Stimulated activated CD4-positive, alpha-beta T cell treated with anti-CD3 and anti-CD28 coated beads, TNF-alpha, amount 100 ng/mL, for 1 hour (primary cell): ENCODE data around the gene NR3C2.

Experiments
- DNase-seq, 3 donors: peaks; one replicate each; pipeline ENCODE4 v3.0.0-alpha.2; 2020; ENCODE audit warnings: low read depth in 3 of 3, low spot score in 1 of 3

NR3C2 gene

DNA sequence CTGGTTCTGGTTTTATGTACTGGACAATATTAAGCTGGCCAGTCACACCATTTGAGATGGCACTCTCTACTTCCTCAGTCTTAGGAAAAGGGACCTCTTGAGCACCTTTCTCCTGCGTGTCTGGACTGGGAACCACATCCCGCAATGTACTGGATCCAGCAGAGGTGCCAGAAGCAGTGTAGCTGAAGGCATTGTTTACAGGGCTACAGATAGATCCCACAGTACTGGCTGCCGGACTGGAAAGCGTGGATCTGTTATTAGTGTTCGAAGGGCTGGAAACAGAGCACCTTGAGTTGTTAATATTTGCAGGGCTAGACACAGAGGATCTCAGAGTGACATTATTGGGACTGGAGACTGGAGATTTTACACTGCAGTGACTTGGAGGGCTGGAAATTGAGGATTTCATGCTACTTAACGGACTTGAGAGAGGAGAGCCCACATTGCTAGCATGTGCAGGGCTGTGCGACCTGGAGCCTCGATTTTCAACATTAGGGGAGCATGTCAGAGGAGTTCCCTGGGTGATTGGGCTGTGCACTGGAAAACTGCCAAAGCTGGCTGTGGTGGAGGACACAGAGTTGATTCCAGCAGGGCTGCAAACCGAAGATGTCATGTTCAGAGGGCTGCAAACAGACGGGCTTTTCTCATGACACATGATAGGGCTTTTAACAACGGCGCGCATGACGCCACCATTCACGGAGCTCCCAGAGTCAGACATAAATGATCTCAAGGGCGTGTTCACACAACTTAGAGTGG is 6.4 kb downstream of the NR3C2 start:
- no peak for DNase-seq

DNA sequence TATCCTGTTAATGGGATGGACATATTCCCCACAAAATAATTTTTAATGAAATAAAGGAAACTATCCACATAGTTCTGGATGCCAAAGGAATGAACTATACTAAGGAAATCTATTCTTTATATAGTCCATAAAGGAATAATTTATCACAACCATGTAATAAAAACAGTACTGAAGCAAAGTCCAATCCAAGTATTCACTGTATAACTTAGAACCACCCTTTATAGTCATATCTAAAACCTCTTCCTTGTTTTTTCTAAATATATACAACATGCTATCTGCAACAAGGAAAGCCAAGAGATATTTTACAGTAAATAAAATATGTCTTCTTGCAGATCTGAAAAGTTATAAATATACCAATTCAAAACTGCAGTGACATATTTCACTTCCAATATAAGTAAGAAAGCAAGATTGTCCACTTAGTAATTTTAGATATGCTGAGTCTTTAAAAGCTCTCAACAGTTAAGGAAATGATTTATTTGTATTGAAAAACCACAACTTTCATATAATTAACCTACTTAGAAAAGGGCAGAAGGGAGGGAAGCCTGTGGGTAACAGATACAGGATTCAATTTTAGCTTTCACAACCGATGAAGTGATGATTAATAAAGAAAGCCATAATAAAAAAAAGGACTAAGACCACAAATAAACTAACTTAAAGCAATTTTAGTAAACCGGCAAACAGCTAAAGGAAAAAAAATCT is 8.0 kb downstream of the NR3C2 start:
- DNase-seq = no peak

DNA sequence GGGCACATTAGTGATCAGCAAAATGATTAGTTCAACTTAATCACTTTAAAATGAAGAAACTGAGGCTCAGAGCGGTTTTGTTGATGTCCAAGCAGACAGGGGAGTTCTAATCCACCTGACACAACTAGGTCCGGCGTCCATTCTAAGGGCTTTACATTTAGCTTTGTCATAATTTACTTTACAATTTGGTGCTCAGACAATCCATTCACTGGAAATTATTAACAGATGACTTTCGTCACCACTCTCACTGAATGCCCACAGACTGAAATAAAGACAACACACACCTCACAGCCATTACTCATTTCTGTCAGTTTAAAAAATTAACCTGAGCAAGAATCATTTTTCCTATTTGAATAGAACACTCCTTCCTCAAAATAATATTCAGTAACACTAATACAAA is 10.8 kb downstream of the NR3C2 start:
- no peak for DNase-seq

DNA sequence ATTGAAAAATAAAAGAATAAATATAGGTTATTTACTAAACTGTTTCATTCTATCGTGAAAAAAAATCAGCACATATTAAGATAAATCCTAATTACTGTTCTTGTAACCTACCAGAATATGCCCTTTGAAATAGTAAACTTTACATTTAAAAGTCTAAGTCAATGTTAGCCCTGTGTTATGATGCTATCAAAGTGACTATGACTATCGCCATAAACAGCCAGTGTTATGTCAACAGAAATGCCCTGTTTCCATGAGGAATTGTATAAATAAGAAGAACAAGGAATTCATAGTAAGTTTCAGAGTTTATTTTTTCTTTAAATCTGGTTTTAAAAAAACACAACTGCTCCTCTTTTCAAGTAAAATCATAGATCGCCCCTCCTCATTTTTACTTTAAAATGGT is 11.4 kb downstream of the NR3C2 start:
- DNase-seq = no peak

DNA sequence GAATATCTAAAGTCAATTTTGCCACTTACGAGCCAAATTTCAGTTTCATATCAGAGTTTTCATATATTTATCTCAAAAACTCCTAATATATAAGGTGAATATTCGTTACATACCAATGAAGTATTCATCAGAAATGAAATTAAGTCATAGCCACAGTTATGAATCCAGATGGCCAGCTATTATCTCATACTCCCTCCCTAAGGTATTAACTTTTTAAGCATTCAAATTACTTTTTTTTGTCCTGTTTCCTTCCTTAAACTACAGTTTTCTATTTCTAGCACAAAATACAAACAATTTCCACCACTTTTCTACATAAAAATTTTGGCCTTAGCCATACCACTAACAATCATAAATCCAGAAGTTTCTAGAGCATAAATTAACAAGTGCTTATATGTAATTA is 13.0 kb downstream of the NR3C2 start:
- DNase-seq = no peak

DNA sequence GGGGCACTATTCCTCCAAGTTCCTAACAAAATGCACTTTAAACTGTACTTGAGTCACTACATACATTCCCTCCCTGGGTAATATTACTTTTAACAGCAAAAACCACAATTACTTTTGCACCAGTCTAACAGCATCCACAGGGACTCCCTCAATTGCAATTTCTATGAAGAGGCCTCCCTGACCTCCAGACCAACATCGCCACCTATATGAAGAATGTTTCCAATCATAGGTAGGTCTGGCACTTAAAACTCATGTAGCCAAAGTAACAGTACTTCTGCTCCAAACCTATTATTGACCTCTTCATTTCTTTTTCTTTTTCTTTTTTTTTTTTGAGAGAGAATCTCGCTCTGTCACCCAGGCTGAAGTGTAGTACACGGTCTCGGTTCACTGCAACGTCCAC is 15.6 kb downstream of the NR3C2 start:
- DNase-seq = no peak

DNA sequence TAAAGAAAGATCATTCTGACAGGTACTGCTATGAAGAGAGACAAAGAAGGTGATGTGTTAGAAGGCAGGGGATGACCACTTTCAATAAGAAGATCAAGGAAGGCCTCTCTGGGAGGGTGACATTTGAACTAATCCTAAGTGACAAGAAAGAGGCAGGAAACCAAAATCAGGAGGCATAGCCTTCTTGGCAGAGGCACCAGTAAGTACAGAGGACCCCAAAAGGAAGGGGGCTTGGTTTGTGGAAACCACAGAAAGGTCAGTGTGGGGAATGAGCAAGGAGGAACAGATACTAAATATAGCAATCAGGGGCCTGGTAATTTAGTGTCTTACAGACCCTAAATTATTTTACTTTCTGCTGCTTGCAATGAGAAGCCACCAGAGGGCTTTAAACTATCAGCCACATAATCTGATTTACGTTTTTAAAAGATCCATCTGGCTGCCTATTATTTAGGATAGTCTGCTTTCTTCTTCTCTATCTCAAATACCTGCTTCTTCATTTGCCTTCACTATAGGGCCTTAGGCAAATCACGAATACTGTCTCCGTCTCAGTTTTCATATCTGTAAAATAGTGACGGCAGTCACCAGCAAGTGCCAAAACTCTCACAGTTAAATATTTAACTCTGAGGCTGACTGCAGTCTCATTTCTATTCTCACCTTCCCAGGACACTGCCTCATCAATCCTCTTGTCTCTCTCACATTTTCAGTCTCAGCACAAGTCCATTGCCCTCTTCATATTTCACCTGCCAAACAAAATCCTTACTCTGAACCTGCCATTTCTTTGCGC is 16.7 kb downstream of the NR3C2 start:
- no peak for DNase-seq

DNA sequence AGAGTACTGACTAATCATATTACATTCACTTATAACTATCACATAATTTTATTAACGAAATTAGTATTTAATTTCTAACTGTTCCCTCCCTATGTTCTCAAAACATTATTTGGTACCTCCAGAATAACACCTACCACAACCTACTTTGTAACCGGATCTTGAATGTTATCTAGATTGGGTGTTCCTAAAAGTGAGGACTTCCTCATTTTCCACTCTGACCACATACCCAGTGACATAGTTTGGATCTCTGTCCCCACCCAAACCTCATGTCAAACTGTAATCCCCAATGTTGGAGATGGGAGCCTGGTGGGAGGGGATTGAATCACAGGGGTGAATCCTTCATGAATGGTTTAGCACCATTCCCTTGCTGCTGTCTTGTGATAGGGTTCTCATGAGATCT is 21.8 kb downstream of the NR3C2 start:
- DNase-seq = no peak

DNA sequence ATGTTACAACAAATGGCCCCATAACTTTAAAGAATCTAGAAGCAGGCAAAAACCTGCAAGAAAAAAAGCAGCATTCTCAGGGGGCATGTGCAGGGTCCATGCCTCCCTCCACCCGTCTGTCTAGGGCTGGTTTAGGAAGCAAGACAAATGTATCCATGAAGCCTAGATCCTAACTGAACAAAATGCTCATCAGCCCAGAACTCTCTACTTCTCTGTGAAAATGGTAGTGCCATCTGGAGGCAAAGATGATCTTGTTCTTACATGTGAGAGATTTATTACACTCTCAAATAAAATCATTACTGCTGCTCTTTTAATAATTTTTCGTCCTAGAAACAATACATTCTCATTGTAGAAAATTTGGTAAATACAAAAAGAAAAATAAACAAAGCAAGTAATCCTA is 26.7 kb downstream of the NR3C2 start:
- no peak for DNase-seq

DNA sequence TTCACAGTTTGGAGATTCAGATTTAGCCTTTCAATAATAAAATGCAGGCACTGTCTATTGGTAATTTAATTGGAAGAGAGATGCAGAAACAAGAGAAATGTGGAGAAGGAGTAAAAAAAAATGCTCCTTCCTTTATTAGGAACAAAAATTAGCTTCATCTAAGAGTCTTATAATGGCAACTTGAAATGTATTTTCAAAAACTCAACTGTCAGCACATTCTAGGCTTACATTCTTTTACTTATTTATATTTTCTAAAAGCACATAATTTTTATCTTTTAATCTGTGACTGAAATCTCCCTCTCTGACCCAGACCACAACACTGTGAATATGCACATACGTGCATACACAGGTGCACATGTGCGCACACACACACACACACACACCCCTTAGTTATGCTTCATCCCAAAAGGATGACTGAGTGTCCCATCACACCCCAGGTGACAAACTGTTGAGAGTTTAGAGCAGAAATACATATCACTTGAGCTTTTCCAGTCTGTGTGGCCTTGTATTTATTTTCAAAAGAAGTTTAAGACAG is 29.7 kb downstream of the NR3C2 start:
- no peak for DNase-seq

DNA sequence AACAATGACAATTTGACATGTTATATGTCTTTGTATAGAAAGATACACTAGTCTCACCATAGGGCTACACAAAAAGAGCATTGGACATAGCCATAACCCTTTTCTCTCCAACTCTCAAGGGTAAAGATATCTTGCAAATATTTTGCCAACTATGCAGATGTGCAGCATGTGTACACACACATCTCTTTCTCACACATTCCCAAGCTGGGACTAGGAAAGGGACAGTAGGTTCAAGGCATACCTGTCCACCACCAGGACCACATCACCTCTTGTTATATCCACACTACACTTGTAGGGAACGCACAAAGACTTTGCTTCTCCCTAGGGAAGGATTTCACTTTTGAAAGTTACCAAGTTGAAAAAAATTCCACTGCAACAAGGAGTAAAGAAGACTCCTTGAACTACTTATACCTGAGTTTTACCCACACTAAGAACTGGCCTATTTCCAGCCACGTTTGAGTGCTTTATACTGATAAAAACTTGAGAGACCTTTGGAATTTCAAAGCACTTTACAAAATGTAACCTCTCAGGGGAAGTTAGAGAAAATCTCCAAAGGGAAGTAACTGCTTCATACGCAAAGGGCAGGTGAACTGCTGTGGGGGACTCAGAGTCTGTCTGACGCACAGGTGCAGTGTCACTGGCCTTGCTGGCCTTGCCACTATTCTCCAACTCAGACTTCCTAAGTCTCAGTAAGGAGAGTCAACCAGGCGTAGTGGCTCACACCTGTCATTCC is 36.9 kb downstream of the NR3C2 start:
- no peak for DNase-seq

DNA sequence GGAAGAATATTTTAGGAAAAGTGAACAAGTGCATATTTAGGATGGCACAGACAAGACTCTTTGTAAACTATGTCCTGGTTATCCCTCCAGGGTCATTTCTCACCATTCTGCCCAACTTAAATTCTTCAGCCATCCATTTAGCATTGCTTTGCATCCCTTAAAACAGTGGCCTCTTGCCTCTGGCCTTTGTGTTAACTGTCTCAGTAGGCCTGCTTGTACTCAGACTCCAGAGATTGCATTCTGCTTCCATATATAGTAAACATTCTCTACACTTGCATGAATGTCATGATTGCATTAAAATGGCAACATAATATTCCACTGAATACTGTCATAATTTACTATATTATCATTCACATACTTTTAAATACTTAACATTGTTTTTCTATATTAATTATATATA is 43.2 kb downstream of the NR3C2 start:
- DNase-seq = no peak

DNA sequence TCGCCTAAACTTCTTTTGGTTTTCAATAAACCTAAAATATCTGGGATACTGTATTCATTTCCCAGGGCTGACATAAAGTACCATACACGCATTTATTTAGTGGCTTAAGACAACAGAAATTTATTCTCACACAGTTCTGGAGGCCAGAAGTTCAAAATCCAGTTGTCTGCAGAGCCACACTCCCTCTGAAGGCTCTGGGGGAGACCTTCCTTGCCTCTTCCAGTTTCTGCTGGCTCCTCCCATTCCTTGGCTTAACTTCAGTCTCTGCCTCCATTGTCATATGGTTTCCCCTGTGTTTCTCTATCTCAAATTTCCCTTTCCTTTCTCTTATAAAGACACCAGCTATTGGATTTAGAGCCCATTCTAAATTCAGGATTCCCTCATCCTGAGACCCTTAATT is 44.4 kb downstream of the NR3C2 start:
- no peak for DNase-seq

DNA sequence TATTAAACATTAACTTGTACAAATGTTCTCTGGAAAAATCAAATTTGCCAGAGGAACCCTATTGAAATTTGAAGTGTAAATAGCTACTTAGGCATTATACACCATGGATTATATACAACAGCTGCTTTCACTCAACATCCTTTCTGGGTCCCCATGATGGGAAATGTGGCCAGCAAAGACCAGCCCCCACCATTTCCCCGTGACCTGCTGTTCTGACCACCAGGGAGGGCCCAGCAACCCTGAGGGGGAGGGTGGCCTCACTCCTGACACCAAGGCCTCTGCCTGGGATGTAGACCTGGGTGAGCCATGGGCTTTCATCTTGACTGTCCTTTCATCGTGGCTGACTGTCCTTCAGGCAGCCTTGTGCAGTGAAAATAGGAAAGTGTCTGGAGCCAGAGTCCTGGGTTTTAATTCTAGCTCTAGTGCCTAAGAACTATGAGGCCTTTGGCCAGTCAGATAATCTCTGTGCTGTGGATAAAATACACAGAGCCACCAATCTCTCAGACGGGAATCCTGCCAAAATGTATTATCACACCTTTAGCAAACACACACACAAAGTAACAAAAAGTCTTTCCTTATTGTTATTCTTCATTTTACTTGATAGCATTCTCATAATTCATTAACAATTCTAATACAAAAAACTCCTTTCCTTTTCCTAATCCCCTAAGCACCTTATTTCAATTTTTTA is 45.1 kb downstream of the NR3C2 start:
- DNase-seq = no peak

DNA sequence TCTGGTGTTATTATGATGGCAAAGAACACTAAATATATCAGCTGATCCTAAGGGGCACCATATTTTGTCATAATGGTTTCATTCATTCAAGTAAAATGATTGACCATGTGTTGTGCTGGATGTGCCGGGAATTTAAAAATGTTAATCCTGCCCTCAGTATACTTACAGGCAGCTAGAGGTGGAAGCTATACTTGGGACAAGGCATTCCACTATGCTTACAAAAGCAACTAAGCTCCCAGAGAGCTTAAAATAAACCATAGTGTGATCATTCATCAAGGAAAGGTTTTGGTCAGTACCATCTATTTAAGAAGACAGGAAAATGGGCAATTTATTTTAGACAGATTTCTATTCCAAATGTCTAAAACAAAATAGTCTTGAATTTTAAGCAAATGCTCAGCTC is 46.4 kb downstream of the NR3C2 start:
- DNase-seq = no peak

DNA sequence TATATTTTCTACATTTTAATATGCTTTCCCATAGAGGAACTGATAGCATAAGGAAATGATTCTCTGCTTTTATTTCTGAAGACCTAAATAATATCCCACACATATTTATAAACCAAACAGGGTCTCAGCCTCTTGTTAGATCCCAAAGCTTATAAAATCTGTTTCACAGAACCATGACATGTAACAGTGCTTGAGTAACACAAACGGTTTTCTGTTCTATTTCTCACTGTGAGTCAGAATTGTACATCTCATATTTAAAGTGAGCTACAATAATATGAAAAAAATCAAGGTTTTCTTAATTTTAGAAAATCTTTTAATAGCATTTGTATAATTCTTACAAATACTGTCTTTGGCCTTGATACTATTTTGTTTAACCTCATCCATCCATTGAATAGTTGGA is 51.2 kb downstream of the NR3C2 start:
- DNase-seq = no peak

DNA sequence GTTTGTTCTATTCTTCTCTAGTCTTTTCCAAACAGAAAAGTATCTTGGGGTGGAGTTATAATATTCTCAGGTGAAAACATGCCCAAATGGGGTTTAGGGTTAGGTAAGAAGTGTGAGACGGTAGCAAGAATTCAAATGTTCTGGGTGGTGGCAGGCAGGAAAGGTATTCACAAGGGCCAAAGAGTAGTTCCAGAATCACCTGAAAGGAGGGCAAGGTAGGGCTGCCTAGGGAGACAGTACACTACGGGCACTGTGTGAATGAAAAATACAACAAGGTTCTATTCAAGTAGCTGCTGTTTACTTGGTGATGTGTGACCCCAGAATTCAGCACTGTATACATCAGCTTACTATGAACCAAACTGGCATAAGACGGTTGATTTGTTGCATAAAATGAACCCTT is 51.9 kb downstream of the NR3C2 start:
- no peak for DNase-seq

DNA sequence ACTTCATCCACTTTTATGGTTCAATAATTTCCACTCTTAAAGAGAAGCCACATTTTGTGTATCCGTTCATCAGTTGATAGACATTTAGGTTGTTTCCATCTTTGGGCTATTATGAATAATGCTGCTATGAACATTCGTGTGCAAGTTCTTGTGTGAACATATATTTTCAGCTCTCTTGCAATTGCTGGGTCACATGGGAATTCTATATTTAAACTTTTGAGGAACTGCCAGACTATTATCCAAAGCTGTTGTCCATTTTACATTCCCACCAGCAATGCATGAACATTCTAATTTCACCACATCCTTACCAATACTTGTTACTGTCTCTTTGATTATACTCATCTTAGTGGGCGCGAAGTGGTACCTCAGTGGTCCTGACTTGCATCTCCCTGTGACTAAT is 61.9 kb downstream of the NR3C2 start:
- no peak for DNase-seq

DNA sequence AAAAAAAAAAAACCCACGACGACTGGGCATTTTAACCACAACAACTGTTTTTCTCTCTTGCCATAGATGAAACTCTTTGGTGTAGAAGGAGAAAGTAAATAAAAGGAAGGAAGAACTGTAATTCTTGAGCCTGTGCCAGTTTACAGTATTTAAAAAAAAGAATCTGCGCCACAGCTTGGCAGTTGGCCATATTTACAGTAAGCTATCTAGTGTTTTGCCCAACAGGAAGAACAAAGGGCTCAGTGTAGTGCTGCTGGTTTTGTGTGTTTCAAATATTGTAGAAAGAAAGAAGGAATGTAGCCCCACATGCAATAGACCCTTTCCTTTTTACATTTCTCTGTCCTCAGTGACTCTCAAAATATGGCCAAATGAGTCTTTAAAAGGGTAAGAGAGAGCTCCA is 66.1 kb downstream of the NR3C2 start:
- peak in 2 of 3 donors; percentile 4 to 17 for DNase-seq

DNA sequence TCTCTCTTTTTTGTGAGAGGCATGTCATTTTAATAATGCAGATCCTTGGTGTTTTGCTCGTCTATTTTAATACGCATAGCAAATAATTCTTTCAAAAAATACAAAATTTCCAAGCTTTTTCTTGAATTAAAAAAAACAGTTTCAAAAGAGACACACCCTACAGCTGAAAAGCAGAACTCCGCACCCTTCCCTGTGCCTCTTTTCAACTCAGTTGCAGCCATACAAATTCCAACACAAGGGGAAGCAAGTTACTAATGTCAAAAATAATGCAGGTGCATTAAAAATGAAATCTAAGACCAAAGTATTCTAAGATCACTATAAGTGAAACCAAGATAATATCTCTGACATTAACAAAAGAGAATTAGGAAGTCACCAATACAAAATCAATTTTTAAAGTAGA is 66.6 kb downstream of the NR3C2 start:
- DNase-seq = no peak

DNA sequence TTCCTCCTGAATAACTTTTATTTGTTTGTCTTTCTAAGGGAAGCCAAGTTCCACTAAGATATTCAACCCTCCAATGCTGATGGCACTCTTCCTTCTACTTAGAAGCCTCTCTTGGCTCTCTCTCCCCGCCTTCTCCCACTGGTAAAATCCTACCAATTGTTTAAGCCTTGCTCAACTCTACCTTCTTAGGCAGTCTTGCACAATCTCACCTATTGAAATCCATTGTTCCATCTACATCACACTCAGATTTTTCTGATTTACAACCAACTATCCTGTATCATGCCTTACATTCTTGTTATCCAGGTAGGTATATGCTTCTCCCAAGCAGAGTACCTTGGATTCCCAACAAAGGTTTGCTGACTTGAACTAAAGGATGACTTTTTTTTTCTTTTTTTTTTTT is 69.1 kb downstream of the NR3C2 start:
- DNase-seq = no peak
